ENCODE results near the gene SSTR3. TPM values are rescaled to one million over a fixed set of nuclear protein-coding genes. Genes with fewer than 3 reads are reported as not detected.

Gene SSTR3
- total and polyA plus RNA-seq, 2 donors, result 3.9 to 25.6 TPM

Other genes starting within 250 kb of the SSTR3 start
- 13.8 TPM for gene TST, start 193.0 kb downstream of the SSTR3 start, total RNA-seq
- 17.1 TPM for gene TST, start 193.0 kb downstream of the SSTR3 start, polyA plus RNA-seq
- gene MPST, start 192.7 kb downstream of the SSTR3 start, total RNA-seq, result 18.2 TPM
- gene MPST, start 192.7 kb downstream of the SSTR3 start, polyA plus RNA-seq, result 32.1 TPM
- gene KCTD17, start 160.7 kb downstream of the SSTR3 start, total RNA-seq, result 10.5 TPM
- 25.2 TPM for gene KCTD17, start 160.7 kb downstream of the SSTR3 start, polyA plus RNA-seq
- gene TMPRSS6, start 102.8 kb downstream of the SSTR3 start, total RNA-seq, result 0.57 TPM
- gene TMPRSS6, start 102.8 kb downstream of the SSTR3 start, polyA plus RNA-seq, result 1.8 TPM
- gene IL2RB, start 62.6 kb downstream of the SSTR3 start, total RNA-seq, result 4.2 TPM
- gene IL2RB, start 62.6 kb downstream of the SSTR3 start, polyA plus RNA-seq, result 7.0 TPM
- gene C1QTNF6, start 24.2 kb downstream of the SSTR3 start, total RNA-seq, result 3.6 TPM
- 23.2 TPM for gene C1QTNF6, start 24.2 kb downstream of the SSTR3 start, polyA plus RNA-seq
- 149 TPM for gene RAC2, start 31.8 kb upstream of the SSTR3 start, total RNA-seq
- gene RAC2, start 31.8 kb upstream of the SSTR3 start, polyA plus RNA-seq, result 206 TPM
- gene CYTH4, start 70.0 kb upstream of the SSTR3 start, total RNA-seq, result 24.7 TPM
- gene CYTH4, start 70.0 kb upstream of the SSTR3 start, polyA plus RNA-seq, result 54.6 TPM
- 0.28 TPM for gene ELFN2, start 215.0 kb upstream of the SSTR3 start, total RNA-seq
- gene ELFN2, start 215.0 kb upstream of the SSTR3 start, polyA plus RNA-seq, result 1.5 TPM

Measured in thymus (tissue), 2 donors.